ENCODE measurements around the gene SMYD4. TPM values are rescaled to one million over a fixed set of nuclear protein-coding genes. Genes with fewer than 3 reads are reported as not detected.
"Not testable (repeated sequence)": the region's sequence is repeated elsewhere in the genome, so short reads cannot be mapped to it uniquely, and the experiment has no call there.

Gene SMYD4
- total RNA-seq, 1 donor from 2014 or later = 4.6 TPM

- no peak for TF ChIP-seq CTCF (conservative IDR thresholded peaks at IDR 0.05; ENCODE audit: low read depth, low read length)
- no peak overlapping the region for H3K4me3 ChIP-seq (ENCODE audit: low read depth, low read length)
- DNase-seq (ENCODE audit: low read depth) = no peak
Measured at GRCh38 chr17:1860978-1861377, 31.3 kb upstream of the SMYD4 start.

DNA sequence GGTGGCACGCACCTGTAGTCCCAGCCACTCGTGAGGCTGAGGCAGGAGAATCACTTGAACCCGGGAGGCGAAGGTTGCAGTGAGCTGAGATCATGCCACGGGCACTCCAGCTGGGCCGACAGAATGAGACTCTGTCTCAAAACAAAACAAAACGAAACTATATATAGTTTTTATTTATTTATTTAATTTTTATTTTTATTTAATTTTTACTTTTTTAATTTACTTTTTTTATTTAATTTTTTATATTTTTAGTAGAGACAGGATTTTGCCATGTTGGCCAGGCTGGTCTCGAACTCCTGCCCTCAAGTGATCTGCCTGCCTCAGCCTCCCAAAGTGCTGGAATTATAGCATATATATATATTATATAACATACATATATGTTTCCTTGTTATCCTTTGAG is 26.8 kb upstream of the SMYD4 start:
- DNase-seq (ENCODE audit: low read depth); H3K4me3 ChIP-seq (ENCODE audit: low read depth, low read length): not testable (repeated sequence)

DNA sequence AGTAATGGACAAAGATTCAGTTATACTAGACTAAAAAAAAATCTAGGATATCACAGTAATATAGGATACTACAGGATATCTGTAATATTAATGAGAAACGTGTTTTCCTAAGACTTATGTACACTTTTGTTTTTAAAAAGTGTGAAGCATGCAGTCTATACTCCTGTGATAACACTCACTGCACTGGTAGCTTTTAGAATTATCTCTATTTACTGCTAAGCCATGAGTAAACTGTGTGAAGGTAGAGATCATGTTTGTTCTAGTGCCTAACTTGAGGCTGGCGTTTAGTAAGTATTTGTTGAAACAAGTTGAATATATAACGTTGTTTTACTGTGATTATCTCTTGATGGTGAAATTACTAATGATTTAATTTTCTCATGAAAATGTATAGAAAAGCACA is 24.0 kb upstream of the SMYD4 start:
- TF ChIP-seq CTCF (conservative IDR thresholded peaks at IDR 0.05; ENCODE audit: low read depth, low read length) = no peak
- DNase-seq (ENCODE audit: low read depth) = no peak
- no peak overlapping the region for H3K4me3 ChIP-seq (ENCODE audit: low read depth, low read length)

DNA sequence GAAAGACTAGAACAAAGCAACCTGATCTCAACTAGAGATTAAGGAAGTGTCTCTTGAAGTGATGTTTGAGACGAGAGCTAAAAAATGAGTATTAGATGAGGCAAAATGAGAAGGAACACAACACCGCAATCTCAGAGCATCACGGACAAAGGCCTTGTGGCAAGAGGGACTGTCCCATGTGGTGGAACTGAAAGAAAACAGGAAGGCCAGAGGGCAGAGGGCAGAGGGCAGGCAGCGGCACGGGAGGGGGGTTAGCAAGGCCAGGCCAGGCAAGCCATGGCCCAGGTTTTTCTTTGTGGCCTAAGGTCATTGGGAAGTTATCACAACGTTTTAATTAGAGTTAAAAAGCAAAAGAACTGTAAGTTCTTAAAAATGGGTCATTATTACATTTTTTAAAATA is 22.6 kb upstream of the SMYD4 start:
- no peak overlapping the region for H3K4me3 ChIP-seq (ENCODE audit: low read depth, low read length)
- no peak for DNase-seq (ENCODE audit: low read depth)
- no peak for TF ChIP-seq CTCF (conservative IDR thresholded peaks at IDR 0.05; ENCODE audit: low read depth, low read length)

DNA sequence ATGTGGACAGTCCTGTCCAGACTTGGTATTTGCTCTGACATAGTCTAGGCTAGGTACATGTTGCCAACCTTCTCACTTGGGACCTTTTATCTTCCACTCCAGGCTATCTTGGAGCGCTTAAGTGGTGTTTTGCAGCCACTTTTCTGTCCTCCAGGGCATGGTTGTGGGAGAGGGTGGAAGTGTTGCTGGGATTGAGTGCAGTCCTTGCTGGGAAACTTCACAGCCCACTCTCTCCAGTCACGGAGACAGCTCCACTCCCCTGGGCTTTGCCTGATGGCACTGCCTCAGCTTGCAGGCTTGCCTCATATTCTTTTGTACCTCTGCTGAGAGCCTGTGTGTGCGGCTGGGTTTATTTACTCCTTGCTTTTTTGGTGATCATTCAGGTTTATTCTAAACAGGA is 17.5 kb upstream of the SMYD4 start:
- no peak for DNase-seq (ENCODE audit: low read depth)
- no peak for TF ChIP-seq CTCF (conservative IDR thresholded peaks at IDR 0.05; ENCODE audit: low read depth, low read length)
- no peak overlapping the region for H3K4me3 ChIP-seq (ENCODE audit: low read depth, low read length)

GRCh38 chr17:1843947-1844346 is 14.2 kb upstream of the SMYD4 start:
- no peak overlapping the region for H3K4me3 ChIP-seq (ENCODE audit: low read depth, low read length)
- no peak for DNase-seq (ENCODE audit: low read depth)
- TF ChIP-seq CTCF (conservative IDR thresholded peaks at IDR 0.05; ENCODE audit: low read depth, low read length) = no peak

GRCh38 chr17:1839516-1839915 is 9.8 kb upstream of the SMYD4 start:
- no peak for DNase-seq (ENCODE audit: low read depth)
- TF ChIP-seq CTCF (conservative IDR thresholded peaks at IDR 0.05; ENCODE audit: low read depth, low read length) = no peak
- no peak overlapping the region for H3K4me3 ChIP-seq (ENCODE audit: low read depth, low read length)
